Endodermal cell (in vitro differentiated cells): ENCODE data around the gene NOP14. TPM values are rescaled to one million over a fixed set of nuclear protein-coding genes. Genes with fewer than 3 reads are reported as not detected.
"Not testable (repeated sequence)": the region's sequence is repeated elsewhere in the genome, so short reads cannot be mapped to it uniquely, and the experiment has no call there.

Experiments used
- DNase-seq: peaks from one replicate; pipeline ENCODE4 v3.0.0-alpha.2; 2017
- H3K27ac ChIP-seq: 2 replicates; pipeline ENCODE4 v1.5.1; 2013; ENCODE audit warnings: mild to moderate bottlenecking, low read depth, low read length, moderate library complexity
- H3K27me3 ChIP-seq: 2 replicates; pipeline ENCODE4 v1.6.1; 2013; ENCODE audit warnings: mild to moderate bottlenecking, low read length, moderate library complexity; ENCODE audit not compliant: insufficient read depth, control insufficient read depth, poor library complexity, severe bottlenecking
- H3K36me3 ChIP-seq: 2 replicates; pipeline ENCODE4 v1.7.0; 2013; ENCODE audit warnings: mild to moderate bottlenecking, low read length, moderate library complexity; ENCODE audit not compliant: control insufficient read depth, insufficient read depth
- H3K4me1 ChIP-seq: one replicate; pipeline ENCODE4 v1.7.0; 2013; ENCODE audit warnings: low read length; ENCODE audit not compliant: control insufficient read depth, insufficient read depth
- H3K4me3 ChIP-seq: 2 replicates; pipeline ENCODE4 v1.5.1; 2013; ENCODE audit warnings: mild to moderate bottlenecking, low read length, moderate library complexity
- H3K9ac ChIP-seq: 2 replicates; pipeline ENCODE4 v1.6.1; 2013; ENCODE audit warnings: mild to moderate bottlenecking, low read length, moderate library complexity; ENCODE audit not compliant: poor library complexity, severe bottlenecking; ENCODE audit errors: extremely low read depth
- H3K9me3 ChIP-seq: 2 replicates; pipeline ENCODE4 v1.6.1; 2013; ENCODE audit warnings: mild to moderate bottlenecking, low read length, moderate library complexity; ENCODE audit not compliant: control insufficient read depth
- H3K27ac Mint-ChIP-seq: 2 replicates; pipeline ENCODE4 v1.8.0; 2020; ENCODE audit warnings: mixed read lengths
- H3K27me3 Mint-ChIP-seq: 2 replicates; pipeline ENCODE4 v1.8.0; 2021; ENCODE audit warnings: mild to moderate bottlenecking, mixed read lengths; ENCODE audit not compliant: insufficient read depth
- H3K36me3 Mint-ChIP-seq: 2 replicates; pipeline ENCODE4 v1.8.0; 2020; ENCODE audit warnings: low read depth, mixed read lengths
- H3K4me1 Mint-ChIP-seq: 2 replicates; pipeline ENCODE4 v1.8.0; 2020; ENCODE audit warnings: mixed read lengths
- H3K4me3 Mint-ChIP-seq: 2 replicates; pipeline ENCODE4 v1.8.0; 2020; ENCODE audit warnings: mild to moderate bottlenecking, moderate library complexity, mixed read lengths
- H3K9me3 Mint-ChIP-seq: 2 replicates; pipeline ENCODE4 v1.8.0; 2020; ENCODE audit warnings: mild to moderate bottlenecking, mixed read lengths
- CTCF ChIP-seq: fragments of 200-600 bp; sonication (generic); conservative IDR thresholded peaks from 2 replicates; pipeline ENCODE4 v1.5.0; 2021; ENCODE audit warnings: antibody characterized with exemption, mild to moderate bottlenecking
- WGBS, 2 experiments: methylation state at CpG; one replicate each; pipeline versions ENCODE4 v1.1.5 to v1.1.7; 2013; ENCODE audit warnings: missing lambda C conversion rate in 2 of 2, mixed read lengths in 1 of 2; ENCODE audit not compliant: insufficient coverage in 1 of 2, insufficient read length in 1 of 2; 5-methylcytosine and 5-hydroxymethylcytosine counted together
- total RNA-seq, 2 donors: library from RNA; stranded (reverse); fragmentation: NEBNext Ultra II Directional in 1 of 2; extraction: Animal tissue kit (Norgen Biotek cat#: 25700) in 1 of 2; gene quantifications; 2 replicates in 1 of 2; 3 replicates in 1 of 2; pipeline ENCODE4 v1.2.1, GENCODE V29; 2021

NOP14 gene
- total RNA-seq, 2 donors from 2014 or later, result 23.0 to 31.9 TPM

GRCh38 chr4:2991243-2991642 is 28.0 kb upstream of the NOP14 start:
- H3K27ac ChIP-seq, result no peak overlapping the region
- H3K27ac Mint-ChIP-seq, result no peak overlapping the region
- peaks cover 4% of the 10 kb centered on the region for H3K27me3 Mint-ChIP-seq
- DNase-seq, result no peak
- H3K9ac ChIP-seq, result no peak overlapping the region
- H3K9me3 ChIP-seq, result peaks cover 5% of the 10 kb centered on the region
- no peaks in the 10 kb centered on the region for H3K4me1 ChIP-seq
- no peaks in the 10 kb centered on the region for H3K36me3 ChIP-seq
- H3K4me1 Mint-ChIP-seq, result no peaks in the 10 kb centered on the region
- H3K4me3 ChIP-seq, result no peak overlapping the region
- TF ChIP-seq CTCF, result no peak
- WGBS, 2 experiments, result 91 to 92% methylated on average over 4 of the region's 4 CpGs
- H3K36me3 Mint-ChIP-seq, result no peaks in the 10 kb centered on the region
- H3K27me3 ChIP-seq, result no peaks in the 10 kb centered on the region
- H3K4me3 Mint-ChIP-seq, result no peak overlapping the region
- H3K9me3 Mint-ChIP-seq, result no peaks in the 10 kb centered on the region

GRCh38 chr4:2983715-2984114 is 20.5 kb upstream of the NOP14 start:
- not testable (repeated sequence) for H3K9ac ChIP-seq, H3K36me3 Mint-ChIP-seq, H3K4me3 ChIP-seq, H3K27ac Mint-ChIP-seq, H3K9me3 ChIP-seq, H3K27ac ChIP-seq, H3K4me1 Mint-ChIP-seq, DNase-seq, H3K27me3 ChIP-seq, H3K4me3 Mint-ChIP-seq, H3K36me3 ChIP-seq, H3K27me3 Mint-ChIP-seq, H3K4me1 ChIP-seq
- peaks cover 12% of the 10 kb centered on the region for H3K9me3 Mint-ChIP-seq
- WGBS, 2 experiments, result 90 to 92% methylated on average over 2 to 7 of the region's 7 CpGs

- 78 to 100% methylated on average over 2 to 4 of the region's 4 CpGs for WGBS, 2 experiments
- H3K4me3 ChIP-seq, result no peak overlapping the region
These were observed 18.8 kb upstream of the NOP14 start for GRCh38 chr4:2982012-2982411.

More at GRCh38 chr4:2982012-2982411, 18.8 kb upstream of the NOP14 start:
- no peak overlapping the region for H3K4me3 Mint-ChIP-seq
- H3K27me3 Mint-ChIP-seq, result peaks cover 3% of the 10 kb centered on the region
- H3K36me3 Mint-ChIP-seq, result no peaks in the 10 kb centered on the region
- no peak for DNase-seq
- Histone ChIP-seq H3K27me3 (no peaks in the 10 kb centered on the region), H3K27ac (no peak overlapping the region), H3K4me1 (no peaks in the 10 kb centered on the region), H3K9ac (no peak overlapping the region), H3K36me3 (no peaks in the 10 kb centered on the region), H3K9me3 (peaks cover 1% of the 10 kb centered on the region)
- H3K4me1 Mint-ChIP-seq, result no peaks in the 10 kb centered on the region
- H3K9me3 Mint-ChIP-seq, result peaks cover 12% of the 10 kb centered on the region
- no peak for TF ChIP-seq CTCF
- no peak overlapping the region for H3K27ac Mint-ChIP-seq
